Measurements from ENCODE around the gene SEMA5A. TPM values are rescaled to one million over a fixed set of nuclear protein-coding genes. Genes with fewer than 3 reads are reported as not detected.

Gene SEMA5A
- total and polyA plus RNA-seq, 2 donors (not counting 1 experiment from before 2014, with no cell fraction given) = not detected

DNA sequence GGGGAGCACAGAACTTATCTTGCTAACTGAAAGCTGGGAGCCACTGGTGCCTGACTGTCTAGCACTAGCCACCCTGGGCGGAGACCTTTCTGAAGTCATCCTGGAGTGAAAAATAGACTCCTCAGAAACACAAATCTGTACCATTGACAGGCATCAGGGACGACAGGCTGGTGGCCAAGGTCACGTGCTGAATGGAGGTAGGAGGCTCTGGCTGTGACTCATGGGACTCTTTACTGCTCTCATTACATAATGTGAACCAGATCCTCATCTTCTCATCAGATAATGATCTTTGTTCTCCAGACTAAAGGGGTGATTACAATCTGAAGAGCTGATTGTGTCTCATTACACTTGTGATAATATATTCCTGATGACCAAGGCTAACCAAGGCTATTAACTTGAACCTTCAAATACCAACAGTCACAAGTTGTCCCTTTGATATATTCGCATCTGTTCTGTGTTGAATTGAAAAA, 91.8 kb downstream of the SEMA5A start:
- Histone ChIP-seq H3K4me3 (ENCODE audit: control extremely low read depth in 1 of 5, extremely low read depth in 1 of 5, insufficient read depth in 1 of 5, low read depth in 2 of 5, low read length in 4 of 5) (no peak overlapping the region), H3K36me3 (replicated peaks in 1 of 2; ENCODE audit: control extremely low read depth in 1 of 2, control insufficient read depth in 1 of 2, extremely low read depth in 1 of 2, insufficient read depth in 2 of 2, low read length in 1 of 2) (no peaks in the 10 kb centered on the region), H3K4me2 (replicated peaks; ENCODE audit: low read depth, low read length, poor library complexity, severe bottlenecking) (no peak overlapping the region), H3K79me2 (ENCODE audit: control insufficient read depth, insufficient read depth, low read length) (no peaks in the 10 kb centered on the region), H3K4me1 (ENCODE audit: control insufficient read depth in 2 of 2, insufficient read depth in 2 of 2, low read length in 2 of 2) (no peaks in the 10 kb centered on the region), H3K27me3 (replicated peaks in 1 of 4; ENCODE audit: control extremely low read depth in 1 of 4, control insufficient read depth in 3 of 4, insufficient read depth in 4 of 4, low read length in 3 of 4) (no peaks in the 10 kb centered on the region), H3K27ac (ENCODE audit: low read length in 2 of 2) (no peak overlapping the region), H4K20me1 (ENCODE audit: control insufficient read depth, insufficient read depth, low read length, poor library complexity, severe bottlenecking) (no peaks in the 10 kb centered on the region), H3K9ac (ENCODE audit: low read length) (no peak overlapping the region), H2AFZ (ENCODE audit: insufficient read depth, low read depth, low read length, poor library complexity, severe bottlenecking) (no peak overlapping the region), H3K9me3 (ENCODE audit: control extremely low read depth in 1 of 3, control insufficient read depth in 2 of 3, insufficient read depth in 1 of 3, low read length in 2 of 3) (peaks cover 0 to 7% (median 0%) of the 10 kb centered on the region in 3 donors)
- ATAC-seq (ENCODE audit: low read depth) (no peak), DNase-seq (no peak)
- H3K27me3 Mint-ChIP-seq = no peaks in the 10 kb centered on the region
- TF ChIP-seq EZH2 (IDR thresholded peaks at IDR 0.05; ENCODE audit: borderline replicate concordance, insufficient read depth, low read depth, low read length, poor library complexity, severe bottlenecking) = no peak
- TF ChIP-seq, protein P1, sequence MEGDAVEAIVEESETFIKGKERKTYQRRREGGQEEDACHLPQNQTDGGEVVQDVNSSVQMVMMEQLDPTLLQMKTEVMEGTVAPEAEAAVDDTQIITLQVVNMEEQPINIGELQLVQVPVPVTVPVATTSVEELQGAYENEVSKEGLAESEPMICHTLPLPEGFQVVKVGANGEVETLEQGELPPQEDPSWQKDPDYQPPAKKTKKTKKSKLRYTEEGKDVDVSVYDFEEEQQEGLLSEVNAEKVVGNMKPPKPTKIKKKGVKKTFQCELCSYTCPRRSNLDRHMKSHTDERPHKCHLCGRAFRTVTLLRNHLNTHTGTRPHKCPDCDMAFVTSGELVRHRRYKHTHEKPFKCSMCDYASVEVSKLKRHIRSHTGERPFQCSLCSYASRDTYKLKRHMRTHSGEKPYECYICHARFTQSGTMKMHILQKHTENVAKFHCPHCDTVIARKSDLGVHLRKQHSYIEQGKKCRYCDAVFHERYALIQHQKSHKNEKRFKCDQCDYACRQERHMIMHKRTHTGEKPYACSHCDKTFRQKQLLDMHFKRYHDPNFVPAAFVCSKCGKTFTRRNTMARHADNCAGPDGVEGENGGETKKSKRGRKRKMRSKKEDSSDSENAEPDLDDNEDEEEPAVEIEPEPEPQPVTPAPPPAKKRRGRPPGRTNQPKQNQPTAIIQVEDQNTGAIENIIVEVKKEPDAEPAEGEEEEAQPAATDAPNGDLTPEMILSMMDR (IDR thresholded peaks at IDR 0.05) = no peak
- no peak overlapping the region for H3K4me3 Mint-ChIP-seq
- H3K9me3 Mint-ChIP-seq (ENCODE audit: insufficient read depth) = peaks cover 3% of the 10 kb centered on the region
- POLR2A ChIA-PET = no interaction called here
- CTCF ChIA-PET = no interaction called here
- intact Hi-C loops (cut with micrococcal nuclease) = no loop called here
- H3K4me1 Mint-ChIP-seq = no peaks in the 10 kb centered on the region
- WGBS (ENCODE audit: insufficient coverage) = no CpG with 5 or more reads among the region's 4 CpGs
- no peak overlapping the region for H3K27ac Mint-ChIP-seq

DNA sequence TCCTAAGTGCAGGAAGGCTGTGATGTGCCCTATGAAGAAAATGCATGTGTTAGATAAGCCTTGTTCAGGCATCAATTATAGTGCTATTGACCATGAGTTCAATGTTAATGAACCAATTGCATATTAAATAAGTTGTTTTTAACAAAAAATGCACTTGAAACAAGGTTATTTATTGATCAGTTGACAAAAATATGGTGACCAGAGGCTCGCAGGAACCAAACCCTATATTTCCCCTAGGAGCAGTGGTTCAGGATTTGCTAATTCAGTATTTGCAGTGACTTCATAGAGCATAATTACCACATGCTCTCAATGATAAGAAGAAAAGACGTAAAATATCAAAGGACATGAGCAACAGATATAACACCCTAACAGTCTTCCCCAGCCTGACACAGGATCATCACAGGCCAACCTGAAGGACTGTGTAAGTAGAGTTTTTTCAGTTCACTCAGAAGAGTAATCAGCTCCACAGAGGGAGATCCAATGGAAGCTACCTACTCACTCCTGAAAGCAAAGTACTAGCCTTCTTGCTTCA, 92.3 kb downstream of the SEMA5A start:
- no peak overlapping the region for H3K27ac Mint-ChIP-seq
- no peaks in the 10 kb centered on the region for H3K4me1 Mint-ChIP-seq
- H3K36me3 ChIP-seq (replicated peaks in 1 of 2; ENCODE audit: control extremely low read depth in 1 of 2, control insufficient read depth in 1 of 2, extremely low read depth in 1 of 2, insufficient read depth in 2 of 2, low read length in 1 of 2) = no peaks in the 10 kb centered on the region
- ATAC-seq (ENCODE audit: low read depth) (no peak), DNase-seq (no peak)
- H3K9me3 ChIP-seq (ENCODE audit: control extremely low read depth in 1 of 3, control insufficient read depth in 2 of 3, insufficient read depth in 1 of 3, low read length in 2 of 3) = peaks cover 0 to 6% (median 0%) of the 10 kb centered on the region in 3 donors
- no peak overlapping the region for H2AFZ ChIP-seq (ENCODE audit: insufficient read depth, low read depth, low read length, poor library complexity, severe bottlenecking)
- no peaks in the 10 kb centered on the region for H4K20me1 ChIP-seq (ENCODE audit: control insufficient read depth, insufficient read depth, low read length, poor library complexity, severe bottlenecking)
- no peaks in the 10 kb centered on the region for H3K4me1 ChIP-seq (ENCODE audit: control insufficient read depth in 2 of 2, insufficient read depth in 2 of 2, low read length in 2 of 2)
- intact Hi-C loops (cut with micrococcal nuclease) = no loop called here
- H3K4me3 ChIP-seq (ENCODE audit: control extremely low read depth in 1 of 5, extremely low read depth in 1 of 5, insufficient read depth in 1 of 5, low read depth in 2 of 5, low read length in 4 of 5) = no peak overlapping the region
- POLR2A ChIA-PET = no interaction called here
- no peak overlapping the region for H3K27ac ChIP-seq (ENCODE audit: low read length in 2 of 2)
- H3K9me3 Mint-ChIP-seq (ENCODE audit: insufficient read depth) = peaks cover 3% of the 10 kb centered on the region
- no peak overlapping the region for H3K9ac ChIP-seq (ENCODE audit: low read length)
- no peaks in the 10 kb centered on the region for H3K27me3 Mint-ChIP-seq
- no peaks in the 10 kb centered on the region for H3K27me3 ChIP-seq (replicated peaks in 1 of 4; ENCODE audit: control extremely low read depth in 1 of 4, control insufficient read depth in 3 of 4, insufficient read depth in 4 of 4, low read length in 3 of 4)
- H3K4me3 Mint-ChIP-seq = no peak overlapping the region
- TF ChIP-seq, protein P1 (IDR thresholded peaks at IDR 0.05) = no peak
- TF ChIP-seq EZH2 (IDR thresholded peaks at IDR 0.05; ENCODE audit: borderline replicate concordance, insufficient read depth, low read depth, low read length, poor library complexity, severe bottlenecking) = no peak
- no CpG with 5 or more reads among the region's 2 CpGs for WGBS (ENCODE audit: insufficient coverage)
- H3K79me2 ChIP-seq (ENCODE audit: control insufficient read depth, insufficient read depth, low read length) = no peaks in the 10 kb centered on the region
- no peak overlapping the region for H3K4me2 ChIP-seq (replicated peaks; ENCODE audit: low read depth, low read length, poor library complexity, severe bottlenecking)
- CTCF ChIA-PET = no interaction called here

Data from B cell (primary cell).